Measurements from ENCODE around the gene PEX7.

The PEX7 gene

GRCh38 chr6:136795996-136796395, 26.4 kb upstream of the PEX7 start:
- Histone ChIP-seq H3K27ac (ENCODE audit: low read depth, low read length) (no peak overlapping the region), H3K9me3 (ENCODE audit: control insufficient read depth, insufficient read depth, low read length) (no peaks in the 10 kb centered on the region), H4K20me1 (ENCODE audit: control insufficient read depth, insufficient read depth, low read depth, low read length) (no peaks in the 10 kb centered on the region), H3K79me2 (ENCODE audit: control insufficient read depth, low read length) (no peaks in the 10 kb centered on the region), H3K4me3 (ENCODE audit: low read length) (no peak overlapping the region), H3K9me2 (replicated peaks; ENCODE audit: control insufficient read depth, low read length) (no peaks in the 10 kb centered on the region), H3K36me3 (ENCODE audit: control insufficient read depth, low read length) (no peaks in the 10 kb centered on the region), H3F3A (ENCODE audit: control insufficient read depth, insufficient read depth) (0 out of 2 replicates have a peak, but pooled peaks cover 2% of the 10 kb centered on the region), H3K4me1 (ENCODE audit: control insufficient read depth, low read length) (peaks cover 22% of the 10 kb centered on the region), H3K27me3 (ENCODE audit: control insufficient read depth, low read length) (peaks cover 14% of the 10 kb centered on the region), H3K4me2 (ENCODE audit: low read length) (no peak overlapping the region)
- TF ChIP-seq EZH2phosphoT487 (IDR thresholded peaks at IDR 0.05; ENCODE audit: borderline replicate concordance, low read length), result no peak
- TF ChIP-seq, protein P1, sequence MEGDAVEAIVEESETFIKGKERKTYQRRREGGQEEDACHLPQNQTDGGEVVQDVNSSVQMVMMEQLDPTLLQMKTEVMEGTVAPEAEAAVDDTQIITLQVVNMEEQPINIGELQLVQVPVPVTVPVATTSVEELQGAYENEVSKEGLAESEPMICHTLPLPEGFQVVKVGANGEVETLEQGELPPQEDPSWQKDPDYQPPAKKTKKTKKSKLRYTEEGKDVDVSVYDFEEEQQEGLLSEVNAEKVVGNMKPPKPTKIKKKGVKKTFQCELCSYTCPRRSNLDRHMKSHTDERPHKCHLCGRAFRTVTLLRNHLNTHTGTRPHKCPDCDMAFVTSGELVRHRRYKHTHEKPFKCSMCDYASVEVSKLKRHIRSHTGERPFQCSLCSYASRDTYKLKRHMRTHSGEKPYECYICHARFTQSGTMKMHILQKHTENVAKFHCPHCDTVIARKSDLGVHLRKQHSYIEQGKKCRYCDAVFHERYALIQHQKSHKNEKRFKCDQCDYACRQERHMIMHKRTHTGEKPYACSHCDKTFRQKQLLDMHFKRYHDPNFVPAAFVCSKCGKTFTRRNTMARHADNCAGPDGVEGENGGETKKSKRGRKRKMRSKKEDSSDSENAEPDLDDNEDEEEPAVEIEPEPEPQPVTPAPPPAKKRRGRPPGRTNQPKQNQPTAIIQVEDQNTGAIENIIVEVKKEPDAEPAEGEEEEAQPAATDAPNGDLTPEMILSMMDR (IDR thresholded peaks at IDR 0.05; ENCODE audit: low read depth, low read length, poor library complexity, severe bottlenecking), result no peak

DNA sequence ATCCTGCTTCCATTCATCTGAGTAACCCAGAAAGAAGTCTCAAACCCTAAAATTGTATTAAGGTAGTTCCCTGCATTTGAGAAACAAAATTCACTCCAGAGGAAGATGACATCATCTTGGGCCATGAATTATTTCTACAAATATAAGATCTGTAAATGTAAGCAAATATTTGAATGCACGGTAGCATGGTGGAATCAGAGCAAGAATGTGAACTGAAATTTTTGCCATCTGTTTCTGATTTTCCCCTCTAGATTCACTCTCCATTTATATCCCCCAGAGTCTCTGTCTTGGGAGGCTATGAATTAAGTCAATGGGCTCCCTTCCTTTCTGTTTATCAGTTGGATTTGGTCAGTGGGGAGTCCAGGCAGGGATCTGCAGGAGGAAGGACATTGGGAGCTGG, 24.3 kb upstream of the PEX7 start:
- Histone ChIP-seq H3K4me1 (ENCODE audit: control insufficient read depth, low read length) (peaks cover 8% of the 10 kb centered on the region), H3F3A (ENCODE audit: control insufficient read depth, insufficient read depth) (no peaks in the 10 kb centered on the region), H3K27ac (ENCODE audit: low read depth, low read length) (no peak overlapping the region), H3K27me3 (ENCODE audit: control insufficient read depth, low read length) (peaks cover 4% of the 10 kb centered on the region; the same call in 1 of the 2 replicates), H3K4me3 (ENCODE audit: low read length) (no peak overlapping the region), H3K9me3 (ENCODE audit: control insufficient read depth, insufficient read depth, low read length) (no peaks in the 10 kb centered on the region), H3K79me2 (ENCODE audit: control insufficient read depth, low read length) (no peaks in the 10 kb centered on the region), H3K9me2 (replicated peaks; ENCODE audit: control insufficient read depth, low read length) (no peaks in the 10 kb centered on the region), H4K20me1 (ENCODE audit: control insufficient read depth, insufficient read depth, low read depth, low read length) (no peaks in the 10 kb centered on the region), H3K36me3 (ENCODE audit: control insufficient read depth, low read length) (no peaks in the 10 kb centered on the region), H3K4me2 (ENCODE audit: low read length) (no peak overlapping the region)
- no peak for TF ChIP-seq EZH2phosphoT487 (IDR thresholded peaks at IDR 0.05; ENCODE audit: borderline replicate concordance, low read length)
- TF ChIP-seq, protein P1 (IDR thresholded peaks at IDR 0.05; ENCODE audit: low read depth, low read length, poor library complexity, severe bottlenecking), result no peak

DNA sequence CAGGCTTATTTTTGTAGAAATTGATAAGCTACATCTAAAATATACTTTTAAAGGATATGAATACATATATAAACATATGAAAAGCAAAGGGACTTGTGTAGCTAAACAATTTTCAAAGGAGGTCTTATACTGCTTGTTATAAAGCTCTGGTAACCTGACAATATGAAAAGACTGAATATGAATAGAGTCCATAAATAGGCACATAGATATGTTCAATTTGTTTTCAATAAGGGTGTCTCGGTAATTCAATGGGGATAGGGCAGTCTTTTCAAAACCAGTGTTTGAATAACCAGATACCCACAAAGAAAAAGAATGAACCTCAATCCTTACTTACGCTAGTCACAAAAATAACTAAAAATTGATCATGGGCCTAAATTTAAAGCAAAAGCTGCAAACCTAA, 20.8 kb upstream of the PEX7 start:
- H4K20me1 ChIP-seq (ENCODE audit: control insufficient read depth, insufficient read depth, low read depth, low read length), result no peaks in the 10 kb centered on the region
- H3K4me3 ChIP-seq (ENCODE audit: low read length), result no peak overlapping the region
- H3K9me3 ChIP-seq (ENCODE audit: control insufficient read depth, insufficient read depth, low read length), result no peaks in the 10 kb centered on the region
- TF ChIP-seq, protein P1 (IDR thresholded peaks at IDR 0.05; ENCODE audit: low read depth, low read length, poor library complexity, severe bottlenecking), result no peak
- no peaks in the 10 kb centered on the region for H3K79me2 ChIP-seq (ENCODE audit: control insufficient read depth, low read length)
- no peaks in the 10 kb centered on the region for H3K36me3 ChIP-seq (ENCODE audit: control insufficient read depth, low read length)
- H3K27ac ChIP-seq (ENCODE audit: low read depth, low read length), result no peak overlapping the region
- no peaks in the 10 kb centered on the region for H3K27me3 ChIP-seq (ENCODE audit: control insufficient read depth, low read length)
- H3K9me2 ChIP-seq (replicated peaks; ENCODE audit: control insufficient read depth, low read length), result no peaks in the 10 kb centered on the region
- no peaks in the 10 kb centered on the region for H3K4me1 ChIP-seq (ENCODE audit: control insufficient read depth, low read length)
- no peak overlapping the region for H3K4me2 ChIP-seq (ENCODE audit: low read length)
- no peaks in the 10 kb centered on the region for H3F3A ChIP-seq (ENCODE audit: control insufficient read depth, insufficient read depth)

DNA sequence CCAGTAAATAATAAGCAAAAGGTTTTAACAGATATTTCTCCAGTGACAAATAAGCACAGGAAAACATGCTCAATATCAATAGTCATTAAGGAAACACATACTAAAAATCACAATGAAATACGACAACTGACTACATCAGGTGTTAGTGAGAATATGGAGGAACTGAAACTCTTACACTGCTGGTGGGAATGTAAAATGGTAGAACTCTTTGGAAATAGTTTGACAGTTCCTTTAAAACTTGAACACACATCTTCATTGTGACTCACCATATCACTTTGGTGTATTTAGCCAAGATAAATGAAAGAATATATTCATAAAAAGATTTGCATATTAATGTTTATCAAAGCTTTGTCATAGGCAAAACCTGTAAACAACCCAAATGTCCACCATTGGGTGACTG, 18.8 kb upstream of the PEX7 start:
- Histone ChIP-seq H3K79me2 (ENCODE audit: control insufficient read depth, low read length) (no peaks in the 10 kb centered on the region), H3K4me2 (ENCODE audit: low read length) (no peak overlapping the region), H3K4me1 (ENCODE audit: control insufficient read depth, low read length) (no peaks in the 10 kb centered on the region), H3K9me3 (ENCODE audit: control insufficient read depth, insufficient read depth, low read length) (no peaks in the 10 kb centered on the region), H3K9me2 (replicated peaks; ENCODE audit: control insufficient read depth, low read length) (no peaks in the 10 kb centered on the region), H3F3A (ENCODE audit: control insufficient read depth, insufficient read depth) (no peaks in the 10 kb centered on the region), H3K27me3 (ENCODE audit: control insufficient read depth, low read length) (no peaks in the 10 kb centered on the region), H4K20me1 (ENCODE audit: control insufficient read depth, insufficient read depth, low read depth, low read length) (no peaks in the 10 kb centered on the region), H3K4me3 (ENCODE audit: low read length) (no peak overlapping the region), H3K27ac (ENCODE audit: low read depth, low read length) (no peak overlapping the region), H3K36me3 (ENCODE audit: control insufficient read depth, low read length) (no peaks in the 10 kb centered on the region)
- no peak for TF ChIP-seq EZH2phosphoT487 (IDR thresholded peaks at IDR 0.05; ENCODE audit: borderline replicate concordance, low read length)
- TF ChIP-seq, protein P1 (IDR thresholded peaks at IDR 0.05; ENCODE audit: low read depth, low read length, poor library complexity, severe bottlenecking), result no peak
